Heart right ventricle (tissue), 16 donors: Measurements from ENCODE around the gene LAMC3. TPM values are rescaled to one million over a fixed set of nuclear protein-coding genes. Genes with fewer than 3 reads are reported as not detected.

Experiments used
- ATAC-seq, 8 donors: fragments of 200-7000 bp; cut with Tn5 transposase; one replicate each; pipeline ENCODE4 v1.9.1; 2020; ENCODE audit warnings: mild to moderate bottlenecking in 8 of 8, moderate library complexity in 8 of 8, moderate number of reproducible peaks in 1 of 8
- DNase-seq, 2 donors: peaks; one replicate each; pipeline ENCODE4 v3.0.0-alpha.2; 2020
- H3K27ac ChIP-seq, 10 donors: fragments of 200-600 bp; sonication (generic) in 2 of 10; one replicate each; pipeline versions ENCODE4 v1.5.0 to v1.8.0; 2020 to 2022; ENCODE audit warnings: mild to moderate bottlenecking in 3 of 10
- H3K27me3 ChIP-seq, 7 donors: fragments of 200-600 bp; one replicate each; pipeline ENCODE4 v1.8.0; 2021 to 2022; ENCODE audit warnings: mild to moderate bottlenecking in 2 of 7
- H3K36me3 ChIP-seq, 9 donors: fragments of 200-600 bp; sonication (generic) in 1 of 9; one replicate each; pipeline versions ENCODE4 v1.5.0 to v1.8.0; 2020 to 2022; ENCODE audit warnings: mild to moderate bottlenecking in 2 of 9
- H3K4me1 ChIP-seq, 9 donors: fragments of 200-600 bp; sonication (generic) in 1 of 9; one replicate each; pipeline versions ENCODE4 v1.5.0 to v1.8.0; 2020 to 2022; ENCODE audit warnings: mild to moderate bottlenecking in 4 of 9
- H3K4me3 ChIP-seq, 10 donors: fragments of 200-600 bp; sonication (generic) in 2 of 10; one replicate each; pipeline versions ENCODE4 v1.5.0 to v1.8.0; 2020 to 2022; ENCODE audit warnings: mild to moderate bottlenecking in 7 of 10, moderate library complexity in 2 of 10
- H3K9me3 ChIP-seq, 11 donors: fragments of 200-600 bp in 10 of 11; sonication (generic) in 2 of 11; one replicate each; pipeline versions ENCODE4 v1.5.0 to v1.8.0; 2013 to 2022; ENCODE audit warnings: mild to moderate bottlenecking in 2 of 11, control low read depth in 1 of 11, moderate library complexity in 1 of 11
- WGBS, 2 donors: extraction: QIAGEN DNeasy Blood & Tissue Kit; methylation state at CpG; one replicate each; pipeline ENCODE4 v1.1.7; 2013; ENCODE audit warnings: inconsistent platforms in 1 of 2; 5-methylcytosine and 5-hydroxymethylcytosine counted together
- intact Hi-C, 10 donors: fragments of 100-400 bp; cut with DNase I; formaldehyde crosslinking; loops; one replicate each; pipeline versions ENCODE4 v1.11.1 to v1.14.2; 2022
- polyA plus RNA-seq, 2 donors: library from polyadenylated mRNA; stranded (reverse); fragments of 200-250 nt; gene quantifications; one replicate each; pipeline ENCODE4 v1.2.3, GENCODE V29; 2013
- total RNA-seq, 10 donors: library from RNA; stranded (reverse); fragmentation: NEBNext Ultra II Directional in 3 of 10; extraction: Animal tissue kit (Norgen Biotek cat#: 25700) in 3 of 10; gene quantifications; one replicate each; pipeline versions ENCODE4 v1.2.1 to v1.2.4, GENCODE V29; 2021 to 2023
- TF ChIP-seq, protein P1 (sequence below), 9 donors: fragments of 200-600 bp; sonication (generic) in 2 of 9; IDR thresholded peaks; one replicate each; pipeline versions ENCODE4 v1.5.0 to v1.8.0; 2021 to 2022; ENCODE audit warnings: antibody characterized with exemption in 9 of 9, mild to moderate bottlenecking in 5 of 9, moderate library complexity in 1 of 9
- donor health status: Arrhythmogenic right ventricular cardiomyopathy.
- donor health status: ischemic (EF 13 %, LVEDD 7.1; RV severe dilation, severe dysfunction).
- donor health status: healthy with polysubstance abuse.
- donor health status: DM: no; HTN: yes; CAD: no.
- donor health status: DM: no; HTN: no; CAD: no.
- donor health status: ischemic (EF 25% LVEDD 6.9; RV normal size, moderate dysfunction).
- donor health status: ischemic (EF 25% LVEDD 5.7; RV mildly dilated, moderate dysfunction).
- donor health status: healthy.
- donor health status: DM: yes; HTN: yes; CAD: no.
- donor health status: Ischemic cardiomyopathy.
- donor health status: ischemic (EF 35%, LVEDD 5.7; RV mildly dilated, moderate dysfunction).
- donor health status: nonischemic (EF 11% LVEDD 7.7; RV severe dilation, severe dysfunction).
- donor health status: DM: yes; HTN: yes; CAD: no.
- donor health status: PGD.
- donor health status: ischemic (EF 29% LVEDD 5.4; RV normal size, mild dysfunction).
- donor health status: nonischemic (EF 23%, LVEDD 6.1; RV moderate dilation, normal function).

The LAMC3 gene
- total and polyA plus RNA-seq, 12 donors: 0.07 to 5.4 (median 0.30) TPM; not detected in 1

- 83 to 87% methylated on average over 20 of the region's 20 CpGs for WGBS, 2 donors
- TF ChIP-seq, protein P1, sequence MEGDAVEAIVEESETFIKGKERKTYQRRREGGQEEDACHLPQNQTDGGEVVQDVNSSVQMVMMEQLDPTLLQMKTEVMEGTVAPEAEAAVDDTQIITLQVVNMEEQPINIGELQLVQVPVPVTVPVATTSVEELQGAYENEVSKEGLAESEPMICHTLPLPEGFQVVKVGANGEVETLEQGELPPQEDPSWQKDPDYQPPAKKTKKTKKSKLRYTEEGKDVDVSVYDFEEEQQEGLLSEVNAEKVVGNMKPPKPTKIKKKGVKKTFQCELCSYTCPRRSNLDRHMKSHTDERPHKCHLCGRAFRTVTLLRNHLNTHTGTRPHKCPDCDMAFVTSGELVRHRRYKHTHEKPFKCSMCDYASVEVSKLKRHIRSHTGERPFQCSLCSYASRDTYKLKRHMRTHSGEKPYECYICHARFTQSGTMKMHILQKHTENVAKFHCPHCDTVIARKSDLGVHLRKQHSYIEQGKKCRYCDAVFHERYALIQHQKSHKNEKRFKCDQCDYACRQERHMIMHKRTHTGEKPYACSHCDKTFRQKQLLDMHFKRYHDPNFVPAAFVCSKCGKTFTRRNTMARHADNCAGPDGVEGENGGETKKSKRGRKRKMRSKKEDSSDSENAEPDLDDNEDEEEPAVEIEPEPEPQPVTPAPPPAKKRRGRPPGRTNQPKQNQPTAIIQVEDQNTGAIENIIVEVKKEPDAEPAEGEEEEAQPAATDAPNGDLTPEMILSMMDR (IDR thresholded peaks at IDR 0.05): no peak
- intact Hi-C loops: loop anchor here in 2 of 10 donors (5.0 to 10.0 kb wide), 2 partner anchors 45 to 287 kb away; no protein-coding TSS in a partner anchor
- peaks cover 0 to 11% (median 3%) of the 10 kb centered on the region in 7 donors for H3K27me3 ChIP-seq
- no peak overlapping the region for H3K4me3 ChIP-seq
- no peaks in the 10 kb centered on the region for H3K36me3 ChIP-seq
- H3K4me1 ChIP-seq: peaks cover 0 to 11% (median 0%) of the 10 kb centered on the region in 9 donors
- no peak overlapping the region for H3K27ac ChIP-seq
- ATAC-seq (no peak), DNase-seq (no peak)
- H3K9me3 ChIP-seq: peaks cover 0 to 3% (median 0%) of the 10 kb centered on the region in 11 donors
Measured at GRCh38 chr9:130991778-130992681, 16.9 kb upstream of the LAMC3 start.

DNA sequence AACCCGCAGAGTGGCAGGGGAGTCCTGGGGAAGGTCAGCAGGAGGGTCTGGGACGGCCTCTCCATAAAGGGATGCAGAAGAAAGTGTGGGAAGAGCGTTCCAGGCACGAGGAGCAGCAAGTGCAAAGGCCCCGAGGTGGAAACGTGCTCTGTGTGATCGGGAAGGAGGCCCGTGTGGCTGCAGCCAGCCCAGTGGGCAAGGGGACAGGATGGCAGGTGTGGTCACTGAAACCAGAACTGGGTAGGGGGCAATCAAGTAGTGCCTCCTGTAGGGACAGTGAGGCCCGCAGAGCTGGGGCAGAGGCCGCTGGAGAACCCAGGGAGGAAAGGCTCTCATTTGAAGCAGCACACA is 16.3 kb upstream of the LAMC3 start:
- WGBS, 2 donors: 93% methylated on average over 10 of the region's 10 CpGs
- intact Hi-C loops: loop anchor here in 2 of 10 donors (5.0 to 10.0 kb wide), 2 partner anchors 45 to 288 kb away; no protein-coding TSS in a partner anchor
- DNase-seq: no peak
- no peak overlapping the region for H3K27ac ChIP-seq
- no peaks in the 10 kb centered on the region for H3K36me3 ChIP-seq
- peaks cover 0 to 12% (median 3%) of the 10 kb centered on the region in 7 donors for H3K27me3 ChIP-seq
- peaks cover 0 to 11% (median 0%) of the 10 kb centered on the region in 9 donors for H3K4me1 ChIP-seq
- no peak overlapping the region for H3K4me3 ChIP-seq
- ATAC-seq: no peak
- peaks cover 0 to 3% (median 0%) of the 10 kb centered on the region in 11 donors for H3K9me3 ChIP-seq
- TF ChIP-seq, protein P1 (IDR thresholded peaks at IDR 0.05): no peak

DNA sequence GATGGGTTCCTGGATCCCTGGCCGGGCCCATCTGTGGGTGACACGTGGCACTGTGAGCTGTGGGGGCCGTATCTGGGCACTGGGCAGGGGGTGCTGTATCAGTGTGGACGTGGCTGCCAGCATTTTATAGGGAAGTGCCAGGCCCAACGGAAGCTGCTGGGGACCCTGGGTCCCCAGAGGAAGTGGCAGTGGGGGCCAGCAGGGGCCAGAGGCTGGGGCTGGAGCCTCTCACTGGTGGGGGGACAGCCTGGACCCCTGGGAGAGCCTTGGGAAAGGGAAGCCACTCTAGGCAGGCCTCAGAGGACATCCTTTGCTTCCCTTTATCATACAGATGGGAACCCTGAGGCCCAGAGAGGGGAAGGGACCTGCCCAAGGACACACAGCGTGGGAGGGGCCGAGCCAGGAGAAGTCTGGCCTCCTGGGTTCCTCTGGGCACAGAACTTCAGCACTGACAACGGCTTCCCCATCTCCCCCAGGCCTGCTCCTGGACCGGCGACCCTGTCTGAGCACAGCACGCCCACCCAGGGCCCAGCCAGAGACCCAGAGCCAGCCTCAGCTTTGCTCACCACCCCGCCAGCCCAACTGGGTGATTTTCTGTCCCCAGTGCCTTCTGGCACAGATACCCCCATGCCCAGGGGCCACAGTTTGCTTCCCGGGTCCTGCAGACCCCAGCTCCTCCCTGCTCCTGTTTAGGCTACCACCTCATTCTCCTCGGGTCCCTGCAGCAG is 15.5 kb upstream of the LAMC3 start:
- H3K4me1 ChIP-seq: peaks cover 0 to 11% (median 2%) of the 10 kb centered on the region in 9 donors
- H3K36me3 ChIP-seq: no peaks in the 10 kb centered on the region
- no peak overlapping the region for H3K27ac ChIP-seq
- intact Hi-C loops: loop anchor here in 2 of 10 donors (5.0 to 10.0 kb wide), 2 partner anchors 46 to 289 kb away; no protein-coding TSS in a partner anchor
- DNase-seq (no peak), ATAC-seq (no peak)
- no peak overlapping the region for H3K4me3 ChIP-seq
- TF ChIP-seq, protein P1 (IDR thresholded peaks at IDR 0.05): no peak
- peaks cover 0 to 18% (median 9%) of the 10 kb centered on the region in 7 donors for H3K27me3 ChIP-seq
- WGBS, 2 donors: 78 to 82% methylated on average over 14 of the region's 14 CpGs
- peaks cover 0 to under 1% (median 0%) of the 10 kb centered on the region in 11 donors for H3K9me3 ChIP-seq
